Endothelial cell of coronary artery (primary cell): ENCODE data around the gene RHEB. TPM values are rescaled to one million over a fixed set of nuclear protein-coding genes. Genes with fewer than 3 reads are reported as not detected.

Source experiments
- total RNA-seq: library from RNA; depleted of rRNA; stranded (reverse); fragments of >200 nt; gene quantifications from 2 replicates; pipeline ENCODE4 v1.2.3, GENCODE V29; 2014

The RHEB gene
- total RNA-seq, result 51.2 and 53.9 TPM in 2 replicates

GRCh38 chr7:151519765-151520418 is at the start of gene RHEB:
RHEB (minus strand) TSS chr7:151519895; CDS start chr7:151519511, 384 bp downstream.

GRCh38 chr7:151439855-151440798 is 79.6 kb downstream of the RHEB start, which contains the start of gene CRYGN:
CRYGN (minus strand) TSS chr7:151440141; CDS start chr7:151439917, 224 bp downstream.

Other genes starting within 250 kb of the RHEB start
- gene NUB1, start 178.1 kb downstream of the RHEB start, total RNA-seq, result 29.2 and 35.8 TPM in 2 replicates
- not detected in 2 replicates for gene WDR86, start 109.9 kb downstream of the RHEB start, total RNA-seq
- not detected in 2 replicates for gene CRYGN, start 79.8 kb downstream of the RHEB start, total RNA-seq